Tibial artery (tissue), 4 donors: ENCODE data around the gene TNN.

Source experiments
- DNase-seq, 2 donors: peaks; one replicate each; pipeline ENCODE4 v3.0.0-alpha.2; 2019
- H3K27ac ChIP-seq, 2 donors: fragments of 200-600 bp; sonication (generic) in 1 of 2; 1 replicate in 1 of 2; 2 replicates in 1 of 2; pipeline ENCODE4 v1.5.1; 2018 to 2019; ENCODE audit warnings: mild to moderate bottlenecking in 1 of 2
- H3K27me3 ChIP-seq, 2 donors: fragments of 200-600 bp; sonication (generic) in 1 of 2; one replicate each; pipeline versions ENCODE4 v1.5.1 to v1.6.0; 2016 to 2019
- H3K36me3 ChIP-seq, 3 donors: fragments of 200-600 bp; sonication (generic) in 2 of 3; one replicate each; pipeline ENCODE4 v1.5.1; 2016 to 2019; ENCODE audit warnings: mild to moderate bottlenecking in 2 of 3
- H3K4me1 ChIP-seq, 4 donors: fragments of 200-600 bp; sonication (generic) in 2 of 4; 1 replicate in 3 of 4; 2 replicates in 1 of 4; pipeline ENCODE4 v1.5.1; 2016 to 2019
- H3K4me3 ChIP-seq, 2 donors: fragments of 200-600 bp; sonication (generic) in 1 of 2; 1 replicate in 1 of 2; 2 replicates in 1 of 2; pipeline ENCODE4 v1.5.1; 2018 to 2019; ENCODE audit warnings: mild to moderate bottlenecking in 2 of 2
- H3K9me3 ChIP-seq, 3 donors: fragments of 200-600 bp; sonication (generic) in 1 of 3; one replicate each; pipeline ENCODE4 v1.5.1; 2016 to 2019
- intact Hi-C: fragments of 100-400 bp; cut with DNase I; formaldehyde crosslinking; loops from one replicate; pipeline ENCODE4 v1.15.0; 2023; ENCODE audit warnings: low total_unique reads
- TF ChIP-seq, protein P1 (sequence below), 2 experiments: fragments of 200-600 bp in 1 of 2; fragments of 450-650 bp in 1 of 2; IDR thresholded peaks; one replicate each; pipeline ENCODE4 v1.5.1; 2017 to 2019; ENCODE audit warnings: antibody characterized with exemption in 2 of 2, mild to moderate bottlenecking in 1 of 2, moderate library complexity in 1 of 2

TNN gene

DNA sequence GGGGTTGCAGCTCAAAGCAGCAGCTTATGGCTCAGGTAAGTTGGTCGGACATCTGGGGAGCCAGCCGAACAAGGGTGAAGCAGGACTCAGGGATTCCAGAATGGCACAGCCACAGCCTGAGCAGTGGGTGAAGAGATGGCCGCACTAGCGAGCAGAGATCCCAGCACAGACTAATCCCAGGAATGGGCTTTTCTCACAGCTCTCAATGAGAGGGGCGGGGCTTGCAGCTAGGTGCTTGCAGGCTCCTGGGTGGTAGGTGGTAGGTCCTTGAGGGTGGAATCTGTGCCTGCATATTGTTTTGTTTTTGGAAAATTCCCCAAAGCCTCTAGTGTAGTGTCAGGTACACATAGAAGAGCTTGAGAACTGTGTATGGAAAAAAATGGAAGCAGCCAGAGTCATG lies 116.0 kb downstream of the TNN start:
- intact Hi-C loops, result no loop called here
- H3K9me3 ChIP-seq, result no peaks in the 10 kb centered on the region
- H3K4me3 ChIP-seq, result no peak overlapping the region
- no peak overlapping the region for H3K27ac ChIP-seq
- TF ChIP-seq, protein P1, sequence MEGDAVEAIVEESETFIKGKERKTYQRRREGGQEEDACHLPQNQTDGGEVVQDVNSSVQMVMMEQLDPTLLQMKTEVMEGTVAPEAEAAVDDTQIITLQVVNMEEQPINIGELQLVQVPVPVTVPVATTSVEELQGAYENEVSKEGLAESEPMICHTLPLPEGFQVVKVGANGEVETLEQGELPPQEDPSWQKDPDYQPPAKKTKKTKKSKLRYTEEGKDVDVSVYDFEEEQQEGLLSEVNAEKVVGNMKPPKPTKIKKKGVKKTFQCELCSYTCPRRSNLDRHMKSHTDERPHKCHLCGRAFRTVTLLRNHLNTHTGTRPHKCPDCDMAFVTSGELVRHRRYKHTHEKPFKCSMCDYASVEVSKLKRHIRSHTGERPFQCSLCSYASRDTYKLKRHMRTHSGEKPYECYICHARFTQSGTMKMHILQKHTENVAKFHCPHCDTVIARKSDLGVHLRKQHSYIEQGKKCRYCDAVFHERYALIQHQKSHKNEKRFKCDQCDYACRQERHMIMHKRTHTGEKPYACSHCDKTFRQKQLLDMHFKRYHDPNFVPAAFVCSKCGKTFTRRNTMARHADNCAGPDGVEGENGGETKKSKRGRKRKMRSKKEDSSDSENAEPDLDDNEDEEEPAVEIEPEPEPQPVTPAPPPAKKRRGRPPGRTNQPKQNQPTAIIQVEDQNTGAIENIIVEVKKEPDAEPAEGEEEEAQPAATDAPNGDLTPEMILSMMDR (IDR thresholded peaks at IDR 0.05), result no peak
- peaks cover 0 to 3% (median 0%) of the 10 kb centered on the region in 3 donors for H3K36me3 ChIP-seq
- no peaks in the 10 kb centered on the region for H3K27me3 ChIP-seq
- DNase-seq, result no peak
- peaks cover 0 to 26% (median 16%) of the 10 kb centered on the region in 4 donors for H3K4me1 ChIP-seq

DNA sequence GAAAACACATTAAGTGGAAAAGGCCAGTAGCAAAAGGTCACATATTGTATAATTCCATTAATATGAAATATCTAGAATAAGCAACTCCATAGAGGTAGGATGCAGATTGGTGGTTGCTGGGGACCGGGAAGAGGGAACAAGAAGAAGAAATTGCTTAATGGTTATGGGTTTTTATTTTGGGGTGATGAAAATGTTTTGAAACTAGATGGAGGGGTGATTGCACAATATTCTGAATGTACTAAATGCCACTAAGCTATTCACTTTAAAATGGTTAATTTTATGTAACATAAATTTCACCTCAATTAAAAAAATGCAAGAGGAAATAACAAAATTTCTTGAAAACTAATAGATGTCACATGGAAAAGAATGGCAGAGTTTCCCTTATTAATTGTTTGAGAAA lies 118.3 kb downstream of the TNN start:
- intact Hi-C loops, result no loop called here
- Histone ChIP-seq H3K4me3 (no peak overlapping the region), H3K36me3 (peaks cover 0 to 3% (median 0%) of the 10 kb centered on the region in 3 donors), H3K27me3 (no peaks in the 10 kb centered on the region), H3K4me1 (peaks cover 0 to 43% (median 13%) of the 10 kb centered on the region in 4 donors), H3K9me3 (no peaks in the 10 kb centered on the region), H3K27ac (no peak overlapping the region)
- DNase-seq, result no peak
- TF ChIP-seq, protein P1 (IDR thresholded peaks at IDR 0.05), result no peak

DNA sequence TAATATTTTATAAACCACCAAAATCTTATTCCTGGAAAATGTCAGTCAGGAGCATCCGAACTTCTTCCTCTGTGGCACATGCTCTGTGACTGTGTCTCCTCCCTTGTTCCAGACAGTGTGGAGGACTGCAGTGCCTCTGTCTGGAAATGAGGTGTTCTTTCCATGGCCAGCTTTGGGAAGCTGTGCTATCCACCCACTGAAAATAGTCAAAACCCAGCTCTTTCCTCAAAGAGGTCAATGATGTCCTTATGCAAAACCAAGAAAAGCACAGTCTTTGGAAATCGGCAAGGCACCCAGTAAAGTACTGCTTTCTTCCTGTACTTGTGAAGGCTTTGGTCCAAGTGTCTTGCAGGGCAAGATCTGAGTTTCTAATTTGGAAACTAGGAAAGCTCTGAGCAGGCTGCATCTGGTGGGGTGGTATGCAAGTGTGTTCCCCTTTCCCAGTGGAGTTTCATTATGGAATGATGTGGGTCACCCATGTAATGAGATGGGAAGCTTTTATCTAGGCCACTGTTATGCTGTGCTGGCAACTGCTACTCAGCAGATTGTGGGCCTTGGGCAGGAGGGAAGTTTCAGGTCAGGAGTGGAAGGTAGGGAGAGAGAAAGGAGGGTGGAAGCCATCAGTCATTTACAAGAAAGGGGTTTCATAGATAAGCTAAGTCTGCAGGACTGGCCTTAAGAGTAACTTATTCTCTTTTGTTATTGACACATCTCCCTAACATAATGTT lies 119.0 kb downstream of the TNN start:
- H3K4me1 ChIP-seq, result peaks cover 0 to 50% (median 18%) of the 10 kb centered on the region in 4 donors
- intact Hi-C loops, result no loop called here
- no peaks in the 10 kb centered on the region for H3K27me3 ChIP-seq
- TF ChIP-seq, protein P1 (IDR thresholded peaks at IDR 0.05), result no peak
- DNase-seq, result no peak
- peaks cover 0 to 3% (median 0%) of the 10 kb centered on the region in 3 donors for H3K36me3 ChIP-seq
- no peak overlapping the region for H3K4me3 ChIP-seq
- no peaks in the 10 kb centered on the region for H3K9me3 ChIP-seq
- no peak overlapping the region for H3K27ac ChIP-seq

DNA sequence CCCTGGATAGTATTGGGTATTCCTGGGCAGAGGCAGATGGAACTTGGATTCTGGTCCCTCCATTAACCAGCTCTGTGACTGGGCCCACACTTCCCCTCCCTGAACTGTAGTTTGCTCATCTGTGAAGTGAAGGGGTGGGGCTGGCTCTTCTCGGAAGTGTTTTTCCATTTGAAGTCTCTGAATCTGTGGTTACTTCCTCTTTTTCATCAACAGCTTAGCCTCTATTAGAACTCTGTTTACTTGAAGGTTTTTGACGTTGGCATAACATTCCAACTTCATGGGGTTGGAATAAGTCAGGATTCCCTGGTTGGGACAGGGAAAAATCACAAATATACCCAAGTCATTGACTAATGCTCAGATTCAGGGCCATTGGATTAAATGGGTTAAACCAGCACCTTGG lies 121.3 kb downstream of the TNN start:
- intact Hi-C loops, result no loop called here
- Histone ChIP-seq H3K27me3 (no peaks in the 10 kb centered on the region), H3K27ac (no peak overlapping the region), H3K9me3 (no peaks in the 10 kb centered on the region), H3K36me3 (no peaks in the 10 kb centered on the region), H3K4me3 (no peak overlapping the region), H3K4me1 (peaks cover 0 to 60% (median 25%) of the 10 kb centered on the region in 4 donors)
- TF ChIP-seq, protein P1 (IDR thresholded peaks at IDR 0.05), result no peak
- peak in 1 of 2 donors; percentile 56 for DNase-seq

DNA sequence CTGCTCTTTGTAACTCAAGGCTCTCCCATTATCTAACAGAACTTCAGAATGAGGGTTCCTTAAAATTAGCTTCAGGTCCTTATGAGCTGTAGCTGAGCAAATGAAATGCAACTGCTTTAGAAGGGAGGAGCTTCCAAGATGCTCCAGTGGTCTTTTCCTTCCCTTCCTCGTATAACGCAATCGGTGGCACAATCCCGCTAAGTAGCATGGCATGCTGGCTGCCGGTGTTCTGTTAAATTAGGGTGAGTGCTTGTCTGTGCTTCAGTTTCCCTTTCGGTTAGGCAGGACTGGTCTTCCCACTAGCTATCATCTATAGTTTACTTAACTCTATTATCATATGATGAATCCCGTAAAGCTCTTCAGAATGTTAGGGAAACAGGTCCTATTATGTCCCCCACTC lies 124.0 kb downstream of the TNN start:
- no peaks in the 10 kb centered on the region for H3K9me3 ChIP-seq
- no peaks in the 10 kb centered on the region for H3K36me3 ChIP-seq
- H3K4me1 ChIP-seq, result peaks cover 0 to 49% (median 22%) of the 10 kb centered on the region in 4 donors
- no peaks in the 10 kb centered on the region for H3K27me3 ChIP-seq
- intact Hi-C loops, result no loop called here
- peak overlapping the region; percentile 88 to 89 for H3K27ac ChIP-seq
- peak overlapping the region; percentile 60 to 88 for H3K4me3 ChIP-seq
- TF ChIP-seq, protein P1 (IDR thresholded peaks at IDR 0.05), result no peak
- DNase-seq, result no peak
